GM21619 (cell line): Measurements from ENCODE around the gene ARHGAP26.

Experiments
- ATAC-seq: cut with Tn5 transposase; IDR thresholded peaks from one replicate; pipeline ENCODE4 v1.9.1; 2021; ENCODE audit not compliant: unreplicated experiment

The ARHGAP26 gene

GRCh38 chr5:143152445-143152844 lies 382.3 kb downstream of the ARHGAP26 start:
- no peak for ATAC-seq

- ATAC-seq: no peak
Observed at GRCh38 chr5:143153332-143154119, 383.3 kb downstream of the ARHGAP26 start.

- no peak for ATAC-seq
Observed at GRCh38 chr5:143154510-143155370, 384.6 kb downstream of the ARHGAP26 start.

- no peak for ATAC-seq
Observed at GRCh38 chr5:143155455-143155854, 385.3 kb downstream of the ARHGAP26 start.

- ATAC-seq: no peak
Observed at GRCh38 chr5:143156086-143156485, 385.9 kb downstream of the ARHGAP26 start.

GRCh38 chr5:143156572-143156971 lies 386.4 kb downstream of the ARHGAP26 start:
- ATAC-seq: no peak

GRCh38 chr5:143159031-143159430 lies 388.9 kb downstream of the ARHGAP26 start:
- no peak for ATAC-seq

- no peak for ATAC-seq
Observed at GRCh38 chr5:143161885-143162540, 391.8 kb downstream of the ARHGAP26 start.

GRCh38 chr5:143162810-143163209 lies 392.6 kb downstream of the ARHGAP26 start:
- ATAC-seq: no peak

- no peak for ATAC-seq
Observed at GRCh38 chr5:143164557-143164956, 394.4 kb downstream of the ARHGAP26 start.

GRCh38 chr5:143165049-143165880 lies 395.1 kb downstream of the ARHGAP26 start:
- no peak for ATAC-seq

GRCh38 chr5:143166090-143166489 lies 395.9 kb downstream of the ARHGAP26 start:
- ATAC-seq: no peak

GRCh38 chr5:143166661-143167420 lies 396.7 kb downstream of the ARHGAP26 start:
- no peak for ATAC-seq

GRCh38 chr5:143168171-143168741 lies 398.1 kb downstream of the ARHGAP26 start:
- ATAC-seq: no peak

- no peak for ATAC-seq
Observed at GRCh38 chr5:143168921-143169810, 399.0 kb downstream of the ARHGAP26 start.

GRCh38 chr5:143170104-143170503 lies 399.9 kb downstream of the ARHGAP26 start:
- no peak for ATAC-seq

- no peak for ATAC-seq
Observed at GRCh38 chr5:143170977-143171376, 400.8 kb downstream of the ARHGAP26 start.

GRCh38 chr5:143172739-143173138 lies 402.6 kb downstream of the ARHGAP26 start:
- no peak for ATAC-seq
